PC-3 (cell line): Measurements from ENCODE around the gene SVBP.

ENCODE experiments used
- EZH2 ChIP-seq: fragments of 300-600 bp; sonication (generic); IDR thresholded peaks from one replicate; pipeline ENCODE4 v1.6.1; 2017; ENCODE audit warnings: antibody characterized with exemption, mild to moderate bottlenecking, low read length; ENCODE audit not compliant: unreplicated experiment
- EZH2phosphoT487 ChIP-seq: fragments of 300-600 bp; sonication (generic); IDR thresholded peaks from 2 replicates; pipeline ENCODE4 v1.6.1; 2018; ENCODE audit warnings: mild to moderate bottlenecking, antibody characterized with exemption, low read length, borderline replicate concordance
- TF ChIP-seq, protein P1 (sequence below): fragments of 300-600 bp; sonication (generic); conservative IDR thresholded peaks from 2 replicates; pipeline ENCODE4 v1.5.1; 2017; ENCODE audit warnings: antibody characterized with exemption, low read depth, mild to moderate bottlenecking, low read length

DNA sequence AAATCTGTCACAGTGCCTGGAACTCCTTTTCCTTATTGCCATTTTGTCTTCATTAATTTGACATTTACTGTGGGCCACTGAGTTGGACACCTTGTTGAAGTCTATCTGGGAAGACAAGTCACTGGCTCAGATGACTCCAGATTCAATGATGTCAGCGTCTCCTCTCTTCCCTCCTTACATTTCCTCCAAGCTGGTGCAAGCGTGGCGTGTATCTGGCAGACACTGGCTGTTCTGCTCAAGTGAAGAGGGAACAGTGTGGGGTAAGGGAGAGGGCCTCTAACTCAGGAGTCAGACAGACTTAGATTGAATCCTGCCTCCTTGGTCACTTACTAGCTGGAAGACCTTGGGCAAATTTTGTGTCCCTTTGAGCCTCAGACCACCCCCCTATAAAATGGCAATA, 20.5 kb upstream of the SVBP start:
- TF ChIP-seq, protein P1, sequence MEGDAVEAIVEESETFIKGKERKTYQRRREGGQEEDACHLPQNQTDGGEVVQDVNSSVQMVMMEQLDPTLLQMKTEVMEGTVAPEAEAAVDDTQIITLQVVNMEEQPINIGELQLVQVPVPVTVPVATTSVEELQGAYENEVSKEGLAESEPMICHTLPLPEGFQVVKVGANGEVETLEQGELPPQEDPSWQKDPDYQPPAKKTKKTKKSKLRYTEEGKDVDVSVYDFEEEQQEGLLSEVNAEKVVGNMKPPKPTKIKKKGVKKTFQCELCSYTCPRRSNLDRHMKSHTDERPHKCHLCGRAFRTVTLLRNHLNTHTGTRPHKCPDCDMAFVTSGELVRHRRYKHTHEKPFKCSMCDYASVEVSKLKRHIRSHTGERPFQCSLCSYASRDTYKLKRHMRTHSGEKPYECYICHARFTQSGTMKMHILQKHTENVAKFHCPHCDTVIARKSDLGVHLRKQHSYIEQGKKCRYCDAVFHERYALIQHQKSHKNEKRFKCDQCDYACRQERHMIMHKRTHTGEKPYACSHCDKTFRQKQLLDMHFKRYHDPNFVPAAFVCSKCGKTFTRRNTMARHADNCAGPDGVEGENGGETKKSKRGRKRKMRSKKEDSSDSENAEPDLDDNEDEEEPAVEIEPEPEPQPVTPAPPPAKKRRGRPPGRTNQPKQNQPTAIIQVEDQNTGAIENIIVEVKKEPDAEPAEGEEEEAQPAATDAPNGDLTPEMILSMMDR: no peak
- TF ChIP-seq EZH2phosphoT487 (no peak), EZH2 (no peak)
